Endothelial cell of umbilical vein (primary cell): ENCODE results near the gene TRIM27. TPM values are rescaled to one million over a fixed set of nuclear protein-coding genes. Genes with fewer than 3 reads are reported as not detected.

Source experiments
- BruUV-seq: library from RNA; stranded (reverse); fragments of 400-500 nt; replicated peaks from 2 replicates; lab custom pipeline; 2021; lab: Mats Ljungman, UMichigan
- CTCF ChIA-PET: fragments of 300-600, 350-600 bp; sonication (Branson Sonifier 250); formaldehyde crosslinking; loops from one replicate; lab custom pipeline; 2021; ENCODE audit warnings: antibody characterized with exemption, inconsistent platforms; lab: Charles Lee
- POLR2A ChIA-PET: fragments of 300-600, 350-600 bp; sonication (Branson Sonifier 250); formaldehyde crosslinking; loops from one replicate; lab custom pipeline; 2021; ENCODE audit warnings: antibody characterized with exemption, inconsistent platforms; lab: Charles Lee
- DNase-seq: peaks from one replicate; pipeline ENCODE4 v3.0.0-alpha.2; 2011; ENCODE audit warnings: low read depth, low spot score
- FAIRE-seq: peaks from 2 replicates; lab custom pipeline; 2011; peaks lifted over from hg19 to GRCh38; lab: Jason Lieb, UNC
- H2AFZ ChIP-seq: 2 replicates; pipeline ENCODE4 v1.6.0; 2012; ENCODE audit warnings: low read depth, low read length, control low read depth, inconsistent platforms
- H3K27ac ChIP-seq: 2 replicates; pipeline ENCODE4 v1.5.1; 2011; ENCODE audit warnings: low read depth, mild to moderate bottlenecking, control low read depth, low read length, moderate library complexity; ENCODE audit not compliant: insufficient read depth
- H3K27me3 ChIP-seq, 2 experiments: 2 replicates each; pipeline versions ENCODE4 v1.6.0 to v1.6.1; 2011; ENCODE audit warnings: low read length in 2 of 2, mixed read lengths in 1 of 2; ENCODE audit not compliant: control insufficient read depth in 2 of 2, insufficient read depth in 2 of 2
- H3K36me3 ChIP-seq, 2 experiments: 2 replicates in 1 of 2; 3 replicates in 1 of 2; pipeline ENCODE4 v1.5.1; 2011; ENCODE audit warnings: low read length in 2 of 2, mild to moderate bottlenecking in 1 of 2, moderate library complexity in 1 of 2; ENCODE audit not compliant: control insufficient read depth in 2 of 2, insufficient read depth in 2 of 2; ENCODE audit errors: extremely low read depth in 1 of 2
- H3K4me1 ChIP-seq: 3 replicates; pipeline ENCODE4 v1.5.1; 2011; ENCODE audit warnings: mild to moderate bottlenecking, low read length; ENCODE audit not compliant: control insufficient read depth, insufficient read depth; ENCODE audit errors: extremely low read depth
- H3K4me2 ChIP-seq: 2 replicates; pipeline ENCODE4 v1.6.1; 2011; ENCODE audit warnings: low read length, control low read depth, mixed read lengths; ENCODE audit not compliant: insufficient read depth
- H3K4me3 ChIP-seq, 3 experiments: fragments of 200-600 bp in 1 of 3; sonication (generic), shearing (Covaris generic) in 1 of 3; replicated peaks in 1 of 3; 2 replicates each; pipeline ENCODE4 v1.5.1; 2011 to 2016; ENCODE audit warnings: control low read depth in 3 of 3, low read length in 3 of 3, mild to moderate bottlenecking in 2 of 3, inconsistent platforms in 1 of 3, low read depth in 1 of 3, moderate library complexity in 1 of 3; ENCODE audit not compliant: insufficient read depth in 1 of 3
- H3K79me2 ChIP-seq: 2 replicates; pipeline ENCODE4 v1.6.0; 2012; ENCODE audit warnings: low read length, inconsistent platforms; ENCODE audit not compliant: control insufficient read depth, insufficient read depth
- H3K9ac ChIP-seq: replicated peaks from 2 replicates; pipeline ENCODE3; 2011; ENCODE audit warnings: low read length, control low read depth; ENCODE audit not compliant: insufficient read depth; ENCODE audit errors: extremely low read depth
- H3K9me1 ChIP-seq: replicated peaks from 3 replicates; pipeline ENCODE4 v1.6.0; 2011; ENCODE audit warnings: mild to moderate bottlenecking, low read length; ENCODE audit not compliant: control insufficient read depth, insufficient read depth; ENCODE audit errors: extremely low read depth
- H3K9me3 ChIP-seq: replicated peaks from 2 replicates; pipeline ENCODE4 v1.5.1; 2012; ENCODE audit warnings: low read length, inconsistent platforms; ENCODE audit not compliant: control insufficient read depth, insufficient read depth
- H4K20me1 ChIP-seq: replicated peaks from 2 replicates; pipeline ENCODE3; 2011; ENCODE audit warnings: mild to moderate bottlenecking, low read length; ENCODE audit not compliant: control insufficient read depth, insufficient read depth; ENCODE audit errors: extremely low read depth
- EZH2 ChIP-seq: IDR thresholded peaks from 2 replicates; pipeline ENCODE4 v1.6.1; 2012; ENCODE audit warnings: borderline replicate concordance, low read depth, mild to moderate bottlenecking, moderate library complexity, low read length, inconsistent platforms; ENCODE audit not compliant: severe bottlenecking
- FOS ChIP-seq: IDR thresholded peaks from 2 replicates; pipeline ENCODE4 v1.6.1; 2011; ENCODE audit warnings: mild to moderate bottlenecking, low read length, moderate library complexity, borderline replicate concordance; ENCODE audit not compliant: insufficient read depth
- GATA2 ChIP-seq: IDR thresholded peaks from 2 replicates; pipeline ENCODE4 v1.7.0; 2011; ENCODE audit warnings: low read depth, mild to moderate bottlenecking, moderate library complexity, mixed read lengths, low read length; ENCODE audit not compliant: insufficient read length, insufficient read depth
- JUN ChIP-seq: IDR thresholded peaks from 2 replicates; pipeline ENCODE4 v1.6.1; 2011; ENCODE audit warnings: borderline replicate concordance, low read depth; ENCODE audit not compliant: insufficient read length, insufficient read depth
- MAX ChIP-seq: IDR thresholded peaks from 2 replicates; pipeline ENCODE4 v1.6.1; 2011; ENCODE audit not compliant: insufficient read depth, insufficient read length
- MYC ChIP-seq: IDR thresholded peaks from one replicate; pipeline ENCODE4 v1.6.1; 2011; ENCODE audit warnings: mild to moderate bottlenecking, low read depth, low read length
- POLR2A ChIP-seq: IDR thresholded peaks from 2 replicates; pipeline ENCODE4 v1.6.1; 2012; ENCODE audit warnings: low read depth, mild to moderate bottlenecking, control low read depth, low read length
- POLR2AphosphoS5 ChIP-seq: IDR thresholded peaks from 2 replicates; pipeline ENCODE4 v1.6.1; 2012; ENCODE audit warnings: low read depth, mild to moderate bottlenecking, control low read depth, low read length, moderate library complexity; ENCODE audit not compliant: insufficient read depth
- dilution Hi-C: fragments of 300-500 bp; cut with MboI; formaldehyde crosslinking; loops from one replicate; pipeline ENCODE4 v1.15.0; 2019; ENCODE audit warnings: low sequenced_read_pairs; ENCODE audit not compliant: extremely low pct_ligation_motif_present
- intact Hi-C: fragments of 100-400 bp; cut with micrococcal nuclease; formaldehyde crosslinking; loops from one replicate; pipeline ENCODE4 v1.10.0; 2022
- polyA plus RNA-seq, 4 experiments: library from polyadenylated mRNA; depleted of rRNA in 3 of 4; stranded (reverse) in 3 of 4; unstranded in 1 of 4; fragments of >200 nt; gene quantifications; 2 replicates each; pipeline versions ENCODE4 v1.2.1 to v1.2.3, GENCODE V29; 2011 to 2012; ENCODE audit warnings: missing spikeins in 1 of 4
- total RNA-seq: library from RNA; stranded (reverse); gene quantifications from 2 replicates; pipeline ENCODE4 v1.2.3, GENCODE V29; 2021
- TF ChIP-seq, protein P1 (sequence below), 2 donors: IDR thresholded peaks; 1 replicate in 1 of 2; 2 replicates in 1 of 2; pipeline ENCODE4 v1.5.1; 2011; ENCODE audit warnings: low read length in 2 of 2, mild to moderate bottlenecking in 2 of 2, moderate library complexity in 2 of 2, control low read depth in 1 of 2, inconsistent platforms in 1 of 2, low read depth in 1 of 2; ENCODE audit not compliant: insufficient read depth in 1 of 2; ENCODE audit errors: extremely low read depth in 1 of 2

TRIM27 gene
- total and polyA plus RNA-seq, 2 donors (not counting 3 experiments of a cell fraction or from before 2014, with no cell fraction given): 67.1 to 69.2 TPM

GRCh38 chr6:28893172-28893799 lies 30.5 kb downstream of the TRIM27 start:
- TF ChIP-seq POLR2A: no peak
- no peak for TF ChIP-seq EZH2
- no peak for TF ChIP-seq JUN
- TF ChIP-seq MYC: no peak
- no peak for TF ChIP-seq MAX
- TF ChIP-seq GATA2: no peak
- TF ChIP-seq, protein P1, sequence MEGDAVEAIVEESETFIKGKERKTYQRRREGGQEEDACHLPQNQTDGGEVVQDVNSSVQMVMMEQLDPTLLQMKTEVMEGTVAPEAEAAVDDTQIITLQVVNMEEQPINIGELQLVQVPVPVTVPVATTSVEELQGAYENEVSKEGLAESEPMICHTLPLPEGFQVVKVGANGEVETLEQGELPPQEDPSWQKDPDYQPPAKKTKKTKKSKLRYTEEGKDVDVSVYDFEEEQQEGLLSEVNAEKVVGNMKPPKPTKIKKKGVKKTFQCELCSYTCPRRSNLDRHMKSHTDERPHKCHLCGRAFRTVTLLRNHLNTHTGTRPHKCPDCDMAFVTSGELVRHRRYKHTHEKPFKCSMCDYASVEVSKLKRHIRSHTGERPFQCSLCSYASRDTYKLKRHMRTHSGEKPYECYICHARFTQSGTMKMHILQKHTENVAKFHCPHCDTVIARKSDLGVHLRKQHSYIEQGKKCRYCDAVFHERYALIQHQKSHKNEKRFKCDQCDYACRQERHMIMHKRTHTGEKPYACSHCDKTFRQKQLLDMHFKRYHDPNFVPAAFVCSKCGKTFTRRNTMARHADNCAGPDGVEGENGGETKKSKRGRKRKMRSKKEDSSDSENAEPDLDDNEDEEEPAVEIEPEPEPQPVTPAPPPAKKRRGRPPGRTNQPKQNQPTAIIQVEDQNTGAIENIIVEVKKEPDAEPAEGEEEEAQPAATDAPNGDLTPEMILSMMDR (IDR thresholded peaks at IDR 0.05; ENCODE audit: extremely low read depth in 1 of 2, insufficient read depth in 1 of 2, low read depth in 1 of 2, low read length in 2 of 2): no peak
- TF ChIP-seq FOS: no peak
- no peak for TF ChIP-seq POLR2AphosphoS5
- H3K27me3 ChIP-seq: peaks cover 5 to 7% of the 10 kb centered on the region in 2 experiments
- ChIA-PET CTCF (no interaction called here), POLR2A (no interaction called here)
- H4K20me1 ChIP-seq: no peaks in the 10 kb centered on the region
- no peak overlapping the region for H3K9ac ChIP-seq
- H3K4me1 ChIP-seq: peaks cover 6% of the 10 kb centered on the region
- H3K27ac ChIP-seq: no peak overlapping the region
- no peak overlapping the region for H3K4me2 ChIP-seq
- DNase-seq (no peak), FAIRE-seq (no peak)
- intact Hi-C loops: no loop called here
- H2AFZ ChIP-seq: no peak overlapping the region
- no peaks in the 10 kb centered on the region for H3K36me3 ChIP-seq
- dilution Hi-C loops: no loop called here
- no TSS peak for BruUV-seq
- H3K4me3 ChIP-seq: no peak overlapping the region
- no peaks in the 10 kb centered on the region for H3K9me3 ChIP-seq
- H3K9me1 ChIP-seq: no peaks in the 10 kb centered on the region
- H3K79me2 ChIP-seq: no peaks in the 10 kb centered on the region
